CD4-positive, alpha-beta T cell treated with Interleukin-6 at 100 ng/mL for 8 hours (primary cell): Measurements from ENCODE around the gene GPR148.

ENCODE experiments used
- DNase-seq: peaks from one replicate; pipeline ENCODE4 v3.0.0-alpha.2; 2020; ENCODE audit warnings: mixed read lengths, low spot score

Gene GPR148

GRCh38 chr2:130769343-130769907 lies 40.6 kb downstream of the GPR148 start:
- DNase-seq, result no peak

GRCh38 chr2:130776550-130776949 lies 47.7 kb downstream of the GPR148 start:
- DNase-seq, result no peak

- DNase-seq, result no peak
Observed at GRCh38 chr2:130778781-130779180, 49.9 kb downstream of the GPR148 start.
